GM18526 (cell line): Measurements from ENCODE around the gene RBM38.

ENCODE experiments used
- POLR2A ChIP-seq: IDR thresholded peaks from 3 replicates; pipeline ENCODE4 v1.6.1; 2011; ENCODE audit not compliant: insufficient read length; ENCODE audit errors: extremely low read depth

The RBM38 gene

GRCh38 chr20:57384953-57385761 lies 6.0 kb upstream of the RBM38 start:
- TF ChIP-seq POLR2A, result no peak

- TF ChIP-seq POLR2A, result no peak
Measured at GRCh38 chr20:57385940-57386339, 5.3 kb upstream of the RBM38 start.

DNA sequence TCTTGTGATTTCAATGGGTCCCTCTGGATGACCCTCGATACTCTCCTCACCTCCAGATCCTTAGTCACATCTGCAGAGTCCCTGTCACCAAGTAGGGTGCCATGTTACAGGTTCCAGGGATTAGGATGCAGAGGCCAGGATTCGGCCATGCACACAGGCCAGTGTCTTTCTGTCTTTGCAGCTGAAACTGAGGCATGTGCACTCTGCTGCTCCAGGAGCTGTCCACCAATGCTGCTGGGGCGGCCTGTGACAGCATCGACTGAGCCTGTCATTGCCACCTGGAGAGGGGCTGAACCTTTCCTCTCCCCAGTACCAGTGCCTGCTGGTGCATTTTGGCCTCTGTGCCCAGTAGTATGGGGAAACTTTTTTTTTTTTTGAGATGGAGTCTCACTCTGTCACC lies 4.4 kb upstream of the RBM38 start:
- no peak for TF ChIP-seq POLR2A

GRCh38 chr20:57387463-57387862 lies 3.7 kb upstream of the RBM38 start:
- no peak for TF ChIP-seq POLR2A

GRCh38 chr20:57387945-57388371 lies 3.2 kb upstream of the RBM38 start:
- TF ChIP-seq POLR2A, result no peak

- peak; percentile 24 for TF ChIP-seq POLR2A
Measured at GRCh38 chr20:57388953-57389694, 2.1 kb upstream of the RBM38 start.

- TF ChIP-seq POLR2A, result peak; percentile 32
Measured at GRCh38 chr20:57389695-57390603, 1.2 kb upstream of the RBM38 start.

DNA sequence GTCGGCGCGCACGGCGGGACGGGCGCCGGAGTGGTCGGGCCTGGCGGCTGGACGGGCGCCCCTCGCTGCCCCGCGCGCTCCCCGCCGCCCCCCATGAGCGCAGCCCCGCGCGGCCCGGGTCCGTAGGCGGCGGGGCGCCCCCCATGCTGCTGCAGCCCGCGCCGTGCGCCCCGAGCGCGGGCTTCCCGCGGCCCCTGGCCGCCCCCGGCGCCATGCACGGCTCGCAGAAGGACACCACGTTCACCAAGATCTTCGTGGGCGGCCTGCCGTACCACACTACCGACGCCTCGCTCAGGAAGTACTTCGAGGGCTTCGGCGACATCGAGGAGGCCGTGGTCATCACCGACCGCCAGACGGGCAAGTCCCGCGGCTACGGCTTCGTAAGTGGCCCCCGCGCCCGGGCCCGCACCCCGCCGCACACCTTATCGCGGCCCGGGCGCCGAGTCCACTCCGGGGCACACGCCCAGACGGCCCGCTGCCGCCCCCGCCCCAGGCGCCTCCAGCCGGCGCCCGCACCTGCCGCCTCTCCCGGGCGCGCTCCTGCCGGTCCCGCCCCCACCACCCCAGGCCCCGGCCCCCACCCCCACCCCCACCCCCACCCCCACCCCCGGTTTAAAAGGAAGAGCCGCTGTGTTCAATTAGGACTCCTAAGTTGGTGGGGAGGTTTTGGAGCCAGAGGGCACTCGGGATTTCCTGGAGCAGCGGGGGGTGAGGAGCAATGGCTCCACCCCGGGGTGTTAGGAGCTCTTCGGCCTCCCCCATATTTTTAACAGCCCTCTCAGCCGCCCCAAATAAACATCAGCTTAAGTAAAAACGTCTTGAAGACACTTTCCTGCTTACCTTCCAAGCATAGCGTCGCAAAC lies 474 bp downstream of the RBM38 start:
- no peak for TF ChIP-seq POLR2A

- no peak for TF ChIP-seq POLR2A
Measured at GRCh38 chr20:57392512-57393271, 1.5 kb downstream of the RBM38 start.

GRCh38 chr20:57393321-57394120 lies 2.3 kb downstream of the RBM38 start:
- TF ChIP-seq POLR2A, result no peak

DNA sequence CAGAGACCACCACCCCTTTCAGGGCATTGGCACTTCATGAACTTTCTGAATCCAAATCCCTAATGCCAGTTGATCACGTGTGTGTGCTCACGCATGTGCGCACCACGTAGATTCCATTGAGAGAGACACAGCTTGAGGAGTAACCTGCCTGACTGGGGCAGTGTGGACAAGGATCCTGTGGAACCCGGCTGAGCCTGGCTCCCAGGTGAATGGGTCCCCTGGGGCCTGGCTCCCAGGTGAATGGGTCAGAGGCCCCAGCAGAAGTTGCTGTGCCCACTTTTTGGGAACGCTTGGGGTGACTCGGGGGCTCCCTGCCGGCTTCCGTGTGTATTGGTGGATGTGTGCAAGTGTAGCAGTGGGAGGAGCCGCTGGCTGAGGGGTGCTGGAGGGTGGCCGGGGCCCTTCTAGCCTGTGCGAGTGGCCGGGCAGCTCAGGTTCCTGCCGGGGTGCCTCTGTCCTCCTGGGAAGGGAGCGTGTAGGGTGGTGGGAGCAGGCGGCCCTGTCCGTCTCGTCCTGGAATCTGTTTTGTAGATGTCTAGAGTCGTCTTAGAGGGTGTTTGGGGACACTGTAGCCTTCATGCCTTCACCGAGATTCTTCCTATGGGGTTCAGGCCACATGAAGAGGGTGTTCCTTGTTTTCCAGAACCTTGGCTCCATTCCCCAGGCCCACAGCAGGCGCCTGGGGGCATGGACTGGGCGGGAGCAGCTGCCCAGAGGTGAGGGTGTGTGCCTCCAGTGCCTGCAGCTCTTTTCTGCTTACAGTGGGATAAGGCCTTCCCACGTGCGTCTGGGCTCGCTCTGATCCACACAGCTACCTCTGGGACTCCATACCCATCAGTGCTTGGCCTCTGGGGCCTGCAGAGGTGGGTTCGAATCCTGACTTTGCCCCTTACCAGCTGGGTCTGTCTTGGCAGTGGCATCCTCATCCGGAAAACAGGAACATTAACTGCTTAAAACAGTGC lies 3.2 kb downstream of the RBM38 start:
- no peak for TF ChIP-seq POLR2A

DNA sequence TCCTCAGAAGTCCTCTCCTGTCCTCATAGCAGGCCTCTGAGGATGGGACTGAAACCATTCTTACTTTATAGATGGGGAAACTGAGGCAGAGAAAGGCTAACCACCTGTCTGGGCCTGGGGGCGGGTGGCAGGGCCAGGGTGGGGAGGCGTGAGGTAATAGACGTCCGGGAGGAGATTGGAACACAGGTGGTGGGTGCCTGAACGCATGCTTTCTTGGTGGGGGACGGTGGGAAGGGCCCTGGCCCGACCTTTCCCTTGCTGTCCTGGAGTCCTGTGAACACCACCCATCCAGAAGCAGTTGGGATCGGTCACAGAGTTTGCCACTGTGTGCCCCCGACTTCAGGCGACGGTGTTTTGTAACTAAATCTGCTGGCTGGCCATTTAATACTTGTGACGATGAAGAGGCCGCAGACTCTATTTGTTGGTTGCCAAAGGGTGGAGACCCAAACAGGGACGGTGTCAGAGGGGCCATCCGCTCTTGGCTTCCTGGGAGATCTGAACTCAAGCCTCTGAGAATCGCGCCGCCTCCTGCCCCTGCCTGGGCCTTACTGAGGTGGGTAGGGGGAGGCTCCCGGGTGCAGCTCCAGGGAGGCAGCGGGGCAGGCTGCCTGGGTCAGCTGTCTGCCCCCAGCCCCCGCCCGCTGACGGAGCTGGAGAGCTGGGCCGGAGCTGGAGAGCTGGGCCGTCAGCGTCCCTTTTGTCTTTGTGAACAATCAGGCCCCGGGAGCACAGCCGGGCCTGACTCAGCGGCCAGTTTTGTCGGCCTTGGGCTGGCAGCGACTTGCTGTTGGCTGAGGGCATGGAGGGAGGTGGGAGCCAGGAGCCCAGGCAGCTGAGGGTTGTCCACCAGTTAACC lies 4.1 kb downstream of the RBM38 start:
- no peak for TF ChIP-seq POLR2A
